ENCODE data around the gene CDH23. TPM values are rescaled to one million over a fixed set of nuclear protein-coding genes. Genes with fewer than 3 reads are reported as not detected.

Gene CDH23
- total and polyA plus RNA-seq, 10 donors = 2.0 to 19.9 (median 11.0) TPM

- intact Hi-C loops (cut with DNase I; ENCODE audit: low total_unique reads) = no loop called here
- WGBS, 5 donors = 89 to 93% (median 90%) methylated on average over 11 of the region's 11 CpGs
- TF ChIP-seq POLR2A (IDR thresholded peaks at IDR 0.05) = no peak
- TF ChIP-seq POLR2AphosphoS5 (IDR thresholded peaks at IDR 0.05) = peak in 1 of 3 donors; percentile 50
- no peak for TF ChIP-seq CTCF (IDR thresholded peaks at IDR 0.05 in 8 of 11, conservative IDR thresholded peaks at IDR 0.05 in 3 of 11)
- Histone ChIP-seq H3K36me3 (no peaks in the 10 kb centered on the region), H3K9me3 (no peaks in the 10 kb centered on the region), H3K27me3 (replicated peaks in 1 of 7) (no peaks in the 10 kb centered on the region), H3K4me3 (no peak overlapping the region), H3K27ac (no peak overlapping the region), H3K4me1 (peaks cover 17 to 57% (median 37%) of the 10 kb centered on the region in 6 donors)
- DNase-seq = peak; percentile 60
Measured at GRCh38 chr10:71473671-71474599, 77.2 kb downstream of the CDH23 start.

- no peak for TF ChIP-seq POLR2AphosphoS5 (IDR thresholded peaks at IDR 0.05)
- no peak for TF ChIP-seq POLR2A (IDR thresholded peaks at IDR 0.05)
- TF ChIP-seq CTCF (IDR thresholded peaks at IDR 0.05 in 8 of 11, conservative IDR thresholded peaks at IDR 0.05 in 3 of 11) = no peak
Measured at GRCh38 chr10:71474702-71475242, 78.1 kb downstream of the CDH23 start.

GRCh38 chr10:71475243-71475871 lies 78.6 kb downstream of the CDH23 start:
- H3K27ac ChIP-seq = peak overlapping the region in 5 of 8 donors; percentile 57 to 74 (median 68)
- H3K4me3 ChIP-seq = peak overlapping the region in 1 of 8 donors; percentile 44
- H3K9me3 ChIP-seq = no peaks in the 10 kb centered on the region
- 18 to 35% (median 24%) methylated on average over 13 of the region's 13 CpGs for WGBS, 5 donors
- no peak for TF ChIP-seq POLR2A (IDR thresholded peaks at IDR 0.05)
- no peak for TF ChIP-seq CTCF (IDR thresholded peaks at IDR 0.05 in 8 of 11, conservative IDR thresholded peaks at IDR 0.05 in 3 of 11)
- TF ChIP-seq POLR2AphosphoS5 (IDR thresholded peaks at IDR 0.05) = peak in 1 of 3 donors; percentile 59
- intact Hi-C loops (cut with DNase I; ENCODE audit: low total_unique reads) = no loop called here
- DNase-seq = peak; percentile 74
- peaks cover 18 to 61% (median 39%) of the 10 kb centered on the region in 6 donors for H3K4me1 ChIP-seq
- H3K36me3 ChIP-seq = no peaks in the 10 kb centered on the region
- no peaks in the 10 kb centered on the region for H3K27me3 ChIP-seq (replicated peaks in 1 of 7)

More at GRCh38 chr10:71474702-71475242, 78.1 kb downstream of the CDH23 start:
- peak; percentile 31 for DNase-seq
- Histone ChIP-seq H3K27me3 (replicated peaks in 1 of 7) (no peaks in the 10 kb centered on the region), H3K4me3 (peak overlapping the region in 1 of 8 donors; percentile 44), H3K27ac (peak overlapping the region in 5 of 8 donors; percentile 57 to 74 (median 68)), H3K9me3 (no peaks in the 10 kb centered on the region), H3K4me1 (peaks cover 18 to 61% (median 39%) of the 10 kb centered on the region in 6 donors), H3K36me3 (no peaks in the 10 kb centered on the region)
- intact Hi-C loops (cut with DNase I; ENCODE audit: low total_unique reads) = no loop called here
- 66 to 72% (median 71%) methylated on average over 7 of the region's 7 CpGs for WGBS, 5 donors
